Measurements from ENCODE around the gene VPS26B. TPM values are rescaled to one million over a fixed set of nuclear protein-coding genes. Genes with fewer than 3 reads are reported as not detected.

VPS26B gene
- total and polyA plus RNA-seq, 2 experiments from 2014 or later, result 28.2 to 37.3 TPM

DNA sequence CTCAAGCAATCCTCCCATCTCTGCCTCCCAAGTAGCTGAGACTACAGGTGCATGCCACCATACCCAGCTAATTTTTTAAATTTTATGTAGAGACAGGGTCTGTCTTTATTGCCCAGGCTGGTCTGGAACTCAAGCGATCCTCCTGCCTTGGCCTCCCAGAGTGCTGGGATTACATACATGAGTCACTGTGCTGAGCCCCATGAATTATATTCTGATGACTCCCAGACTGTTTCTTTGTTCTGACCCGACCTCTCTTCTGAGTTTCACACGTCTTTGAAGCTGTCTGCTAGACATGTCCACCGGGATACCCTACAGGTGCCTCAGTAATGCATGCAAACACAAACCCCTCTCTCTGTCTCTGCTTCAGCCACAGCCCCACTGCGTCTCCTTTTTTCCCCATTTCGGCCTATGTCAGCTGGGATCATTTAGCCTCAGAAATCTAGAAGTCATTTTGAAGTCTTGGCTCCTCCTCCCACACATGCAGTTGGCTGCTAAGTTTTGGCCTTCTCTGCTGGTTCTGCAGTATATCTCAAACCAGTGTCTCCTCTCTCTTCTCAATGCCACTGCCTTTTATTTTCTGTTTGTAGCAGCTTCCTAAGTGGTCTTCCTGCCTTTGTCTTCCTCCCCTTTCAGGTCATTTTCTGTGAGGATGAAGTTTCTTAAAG is 4.8 kb downstream of the VPS26B start:
- peaks cover 66% of the 10 kb centered on the region for H3K79me2 ChIP-seq
- H4K20me1 ChIP-seq (ENCODE audit: insufficient read depth, poor library complexity, severe bottlenecking), result peaks cover 25% of the 10 kb centered on the region
- no peaks in the 10 kb centered on the region for H3K27me3 ChIP-seq
- peaks cover 13% of the 10 kb centered on the region for H3K4me1 ChIP-seq (ENCODE audit: insufficient read depth)
- no peak for TF ChIP-seq EZH2phosphoT487 (IDR thresholded peaks at IDR 0.05; ENCODE audit: low read depth, severe bottlenecking, unreplicated experiment)
- no peak for TF ChIP-seq EZH2 (IDR thresholded peaks at IDR 0.05; ENCODE audit: borderline replicate concordance)
- TF ChIP-seq, protein P1, sequence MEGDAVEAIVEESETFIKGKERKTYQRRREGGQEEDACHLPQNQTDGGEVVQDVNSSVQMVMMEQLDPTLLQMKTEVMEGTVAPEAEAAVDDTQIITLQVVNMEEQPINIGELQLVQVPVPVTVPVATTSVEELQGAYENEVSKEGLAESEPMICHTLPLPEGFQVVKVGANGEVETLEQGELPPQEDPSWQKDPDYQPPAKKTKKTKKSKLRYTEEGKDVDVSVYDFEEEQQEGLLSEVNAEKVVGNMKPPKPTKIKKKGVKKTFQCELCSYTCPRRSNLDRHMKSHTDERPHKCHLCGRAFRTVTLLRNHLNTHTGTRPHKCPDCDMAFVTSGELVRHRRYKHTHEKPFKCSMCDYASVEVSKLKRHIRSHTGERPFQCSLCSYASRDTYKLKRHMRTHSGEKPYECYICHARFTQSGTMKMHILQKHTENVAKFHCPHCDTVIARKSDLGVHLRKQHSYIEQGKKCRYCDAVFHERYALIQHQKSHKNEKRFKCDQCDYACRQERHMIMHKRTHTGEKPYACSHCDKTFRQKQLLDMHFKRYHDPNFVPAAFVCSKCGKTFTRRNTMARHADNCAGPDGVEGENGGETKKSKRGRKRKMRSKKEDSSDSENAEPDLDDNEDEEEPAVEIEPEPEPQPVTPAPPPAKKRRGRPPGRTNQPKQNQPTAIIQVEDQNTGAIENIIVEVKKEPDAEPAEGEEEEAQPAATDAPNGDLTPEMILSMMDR (IDR thresholded peaks at IDR 0.05; ENCODE audit: poor library complexity), result no peak
- H3K36me3 ChIP-seq (replicated peaks; ENCODE audit: insufficient read depth, low read depth), result no peaks in the 10 kb centered on the region
- DNase-seq (ENCODE audit: low spot score), result no peak
- no peak overlapping the region for H3K4me3 ChIP-seq
- no peaks in the 10 kb centered on the region for H3K9me3 ChIP-seq (ENCODE audit: low read depth)
- no peak overlapping the region for H3K4me2 ChIP-seq
- no peak overlapping the region for H2AFZ ChIP-seq
- H3K9me2 ChIP-seq (replicated peaks; ENCODE audit: insufficient read depth), result no peaks in the 10 kb centered on the region
- H3K27ac ChIP-seq, result no peak overlapping the region
- 78% methylated on average over 6 of the region's 6 CpGs for WGBS (ENCODE audit: low lambda C conversion rate, missing lambda C conversion rate)

DNA sequence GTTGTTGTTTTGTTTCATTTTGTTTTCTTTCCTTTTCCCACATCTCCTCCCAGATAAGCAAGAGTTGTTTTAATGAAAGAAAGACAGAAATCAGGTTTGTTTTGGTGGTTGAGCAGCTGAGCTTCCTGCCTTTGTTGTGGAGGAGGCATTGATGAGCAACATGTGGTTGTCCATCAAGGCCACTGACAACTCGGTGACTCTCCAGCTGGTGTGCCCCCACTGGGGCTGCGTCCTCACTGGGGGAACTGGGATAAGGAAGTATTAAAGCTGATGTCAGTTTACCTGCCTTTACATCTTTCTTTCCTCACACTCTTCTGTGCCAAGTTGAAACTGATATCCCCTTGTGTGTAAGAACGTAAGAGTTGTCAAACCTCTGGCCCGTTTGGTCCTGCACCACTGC is 5.9 kb downstream of the VPS26B start:
- peaks cover 24% of the 10 kb centered on the region for H4K20me1 ChIP-seq (ENCODE audit: insufficient read depth, poor library complexity, severe bottlenecking)

DNA sequence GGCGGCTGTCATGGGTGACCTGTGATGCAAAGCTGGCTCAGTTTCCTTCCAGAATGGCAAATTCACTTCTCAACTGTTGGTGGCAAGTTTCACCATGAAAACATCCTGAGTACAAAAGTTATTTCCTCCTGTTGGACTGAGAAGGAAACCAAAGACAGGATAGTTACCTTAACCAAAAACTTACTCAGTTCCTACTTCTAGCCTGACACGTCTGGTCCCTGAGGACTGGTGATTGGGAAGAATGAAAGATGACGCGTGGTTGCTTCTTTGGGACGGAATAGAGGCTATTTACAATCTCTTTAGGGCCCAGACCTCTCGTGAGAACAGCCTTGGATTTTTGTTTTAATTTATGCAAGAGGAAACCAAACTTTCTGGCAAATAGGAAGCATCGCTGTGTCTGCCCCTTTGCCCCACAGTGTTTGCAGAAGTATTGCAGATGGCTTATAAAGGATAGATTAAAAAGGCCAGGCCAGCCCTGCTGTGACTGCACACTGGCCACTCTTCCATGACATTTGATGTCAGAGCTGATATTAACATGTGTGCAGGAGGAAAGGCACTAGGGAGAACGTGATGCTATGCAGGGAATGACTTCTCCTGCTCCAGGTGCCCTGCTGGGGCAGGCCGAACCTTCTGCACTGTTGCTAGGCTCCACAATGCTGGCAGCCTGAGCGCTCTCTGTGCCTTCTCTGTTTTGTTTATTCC is 7.6 kb downstream of the VPS26B start:
- TF ChIP-seq EZH2phosphoT487 (IDR thresholded peaks at IDR 0.05; ENCODE audit: low read depth, severe bottlenecking, unreplicated experiment), result no peak
- TF ChIP-seq EZH2 (IDR thresholded peaks at IDR 0.05; ENCODE audit: borderline replicate concordance), result no peak
- WGBS (ENCODE audit: low lambda C conversion rate, missing lambda C conversion rate), result 83% methylated on average over 10 of the region's 10 CpGs
- Histone ChIP-seq H3K9me3 (ENCODE audit: low read depth) (no peaks in the 10 kb centered on the region), H3K36me3 (replicated peaks; ENCODE audit: insufficient read depth, low read depth) (no peaks in the 10 kb centered on the region), H3K27me3 (no peaks in the 10 kb centered on the region), H3K4me2 (no peak overlapping the region), H2AFZ (no peak overlapping the region), H3K9me2 (replicated peaks; ENCODE audit: insufficient read depth) (no peaks in the 10 kb centered on the region), H3K79me2 (peaks cover 44% of the 10 kb centered on the region), H4K20me1 (ENCODE audit: insufficient read depth, poor library complexity, severe bottlenecking) (peaks cover 7% of the 10 kb centered on the region), H3K4me3 (no peak overlapping the region), H3K27ac (no peak overlapping the region), H3K4me1 (ENCODE audit: insufficient read depth) (peaks cover 4% of the 10 kb centered on the region)
- no peak for DNase-seq (ENCODE audit: low spot score)

More for the DNA sequence above, 5.9 kb downstream of the VPS26B start:
- Histone ChIP-seq H3K4me2 (no peak overlapping the region), H3K27me3 (no peaks in the 10 kb centered on the region), H3K4me3 (no peak overlapping the region), H3K27ac (no peak overlapping the region), H2AFZ (no peak overlapping the region), H3K9me2 (replicated peaks; ENCODE audit: insufficient read depth) (no peaks in the 10 kb centered on the region), H3K36me3 (replicated peaks; ENCODE audit: insufficient read depth, low read depth) (no peaks in the 10 kb centered on the region), H3K79me2 (peaks cover 62% of the 10 kb centered on the region), H3K4me1 (ENCODE audit: insufficient read depth) (peaks cover 13% of the 10 kb centered on the region), H3K9me3 (ENCODE audit: low read depth) (no peaks in the 10 kb centered on the region)
- 83% methylated on average over 4 of the region's 4 CpGs for WGBS (ENCODE audit: low lambda C conversion rate, missing lambda C conversion rate)
- TF ChIP-seq EZH2 (IDR thresholded peaks at IDR 0.05; ENCODE audit: borderline replicate concordance) (no peak), EZH2phosphoT487 (IDR thresholded peaks at IDR 0.05; ENCODE audit: low read depth, severe bottlenecking, unreplicated experiment) (no peak)
- TF ChIP-seq, protein P1 (IDR thresholded peaks at IDR 0.05; ENCODE audit: poor library complexity), result no peak
- DNase-seq (ENCODE audit: low spot score), result no peak

- Histone ChIP-seq H3K27me3 (no peaks in the 10 kb centered on the region), H2AFZ (no peak overlapping the region), H3K4me2 (no peak overlapping the region), H3K79me2 (peaks cover 28% of the 10 kb centered on the region), H3K4me1 (ENCODE audit: insufficient read depth) (no peaks in the 10 kb centered on the region), H3K9me3 (ENCODE audit: low read depth) (no peaks in the 10 kb centered on the region), H3K4me3 (no peak overlapping the region), H3K27ac (no peak overlapping the region), H4K20me1 (ENCODE audit: insufficient read depth, poor library complexity, severe bottlenecking) (peaks cover 3% of the 10 kb centered on the region), H3K9me2 (replicated peaks; ENCODE audit: insufficient read depth) (no peaks in the 10 kb centered on the region), H3K36me3 (replicated peaks; ENCODE audit: insufficient read depth, low read depth) (no peaks in the 10 kb centered on the region)
- TF ChIP-seq EZH2phosphoT487 (IDR thresholded peaks at IDR 0.05; ENCODE audit: low read depth, severe bottlenecking, unreplicated experiment) (no peak), EZH2 (IDR thresholded peaks at IDR 0.05; ENCODE audit: borderline replicate concordance) (no peak)
- TF ChIP-seq, protein P1 (IDR thresholded peaks at IDR 0.05; ENCODE audit: poor library complexity), result no peak
- 92% methylated on average over 4 of the region's 4 CpGs for WGBS (ENCODE audit: low lambda C conversion rate, missing lambda C conversion rate)
- no peak for DNase-seq (ENCODE audit: low spot score)
Measured at GRCh38 chr11:134233729-134234179, 9.3 kb downstream of the VPS26B start.
